ENCODE data around the gene PRKG1. TPM values are rescaled to one million over a fixed set of nuclear protein-coding genes. Genes with fewer than 3 reads are reported as not detected.

PRKG1 gene
- total and polyA plus RNA-seq, 4 donors, result 0.46 to 5.1 (median 1.5) TPM

DNA sequence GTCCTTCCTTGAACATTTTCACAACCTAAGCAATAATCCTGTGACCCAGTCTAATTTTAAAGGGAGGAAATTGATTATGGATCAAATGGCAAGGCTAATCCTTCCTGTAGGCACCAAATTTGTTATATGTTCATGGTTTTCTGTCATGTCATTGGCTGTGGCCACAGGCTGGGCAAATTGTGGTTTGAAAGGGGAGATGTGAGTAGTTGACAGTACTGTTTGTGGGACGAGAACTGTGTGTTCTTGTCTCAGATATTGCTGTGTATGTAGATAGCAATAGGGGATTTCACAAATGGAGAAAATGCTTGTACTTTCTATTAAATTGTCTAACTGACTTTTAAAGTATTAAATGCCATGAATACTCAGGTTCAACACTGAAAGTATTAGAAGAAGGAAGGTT is 8.1 kb upstream of the PRKG1 start:
- H3K9ac ChIP-seq (ENCODE audit: low read depth in 1 of 2, low read length in 2 of 2), result no peak overlapping the region
- no peaks in the 10 kb centered on the region for H3K4me1 ChIP-seq (ENCODE audit: control insufficient read depth in 4 of 4, insufficient read depth in 4 of 4, low read length in 3 of 4)
- H3K36me3 ChIP-seq (ENCODE audit: control insufficient read depth in 4 of 4, insufficient read depth in 3 of 4, low read depth in 1 of 4, low read length in 3 of 4), result no peaks in the 10 kb centered on the region
- 40% methylated on average over 1 of the region's 1 CpG for WGBS
- H3K27ac ChIP-seq (ENCODE audit: low read depth in 1 of 2, low read length in 2 of 2), result no peak overlapping the region
- peaks cover 0 to 2% (median 0%) of the 10 kb centered on the region in 4 donors for H3K27me3 ChIP-seq (ENCODE audit: control insufficient read depth in 4 of 4, insufficient read depth in 4 of 4, low read length in 3 of 4)
- H3K4me3 ChIP-seq (ENCODE audit: low read depth in 1 of 3, low read length in 3 of 3), result no peak overlapping the region
- no peak for DNase-seq (ENCODE audit: low spot score)
- no peaks in the 10 kb centered on the region for H3K9me3 ChIP-seq (ENCODE audit: control insufficient read depth in 4 of 4, low read length in 3 of 4)
- TF ChIP-seq, protein P1, sequence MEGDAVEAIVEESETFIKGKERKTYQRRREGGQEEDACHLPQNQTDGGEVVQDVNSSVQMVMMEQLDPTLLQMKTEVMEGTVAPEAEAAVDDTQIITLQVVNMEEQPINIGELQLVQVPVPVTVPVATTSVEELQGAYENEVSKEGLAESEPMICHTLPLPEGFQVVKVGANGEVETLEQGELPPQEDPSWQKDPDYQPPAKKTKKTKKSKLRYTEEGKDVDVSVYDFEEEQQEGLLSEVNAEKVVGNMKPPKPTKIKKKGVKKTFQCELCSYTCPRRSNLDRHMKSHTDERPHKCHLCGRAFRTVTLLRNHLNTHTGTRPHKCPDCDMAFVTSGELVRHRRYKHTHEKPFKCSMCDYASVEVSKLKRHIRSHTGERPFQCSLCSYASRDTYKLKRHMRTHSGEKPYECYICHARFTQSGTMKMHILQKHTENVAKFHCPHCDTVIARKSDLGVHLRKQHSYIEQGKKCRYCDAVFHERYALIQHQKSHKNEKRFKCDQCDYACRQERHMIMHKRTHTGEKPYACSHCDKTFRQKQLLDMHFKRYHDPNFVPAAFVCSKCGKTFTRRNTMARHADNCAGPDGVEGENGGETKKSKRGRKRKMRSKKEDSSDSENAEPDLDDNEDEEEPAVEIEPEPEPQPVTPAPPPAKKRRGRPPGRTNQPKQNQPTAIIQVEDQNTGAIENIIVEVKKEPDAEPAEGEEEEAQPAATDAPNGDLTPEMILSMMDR (IDR thresholded peaks at IDR 0.05; ENCODE audit: low read depth, low read length, missing input control), result no peak
- TF ChIP-seq GABPA (IDR thresholded peaks at IDR 0.05 in 1 of 2, conservative IDR thresholded peaks at IDR 0.05 in 1 of 2) (no peak), HNF4G (IDR thresholded peaks at IDR 0.05) (no peak)

DNA sequence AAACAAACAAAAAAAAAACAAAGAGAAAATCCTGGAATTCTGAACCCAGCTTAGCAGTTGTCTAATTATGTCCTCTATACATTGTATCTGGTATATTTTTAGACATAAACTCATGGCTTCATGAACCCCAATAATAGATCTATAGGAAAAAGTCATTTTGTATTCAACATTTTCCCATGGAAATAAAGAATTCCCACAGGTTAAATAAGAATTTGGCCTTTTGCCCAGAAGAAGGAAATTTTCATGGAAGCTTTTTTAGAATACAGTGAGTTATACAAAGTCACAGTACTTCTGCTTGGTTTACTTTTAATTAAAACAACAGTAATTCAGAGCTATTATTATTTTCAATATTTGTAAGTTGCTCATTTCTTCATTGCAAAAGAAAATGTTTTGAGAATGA is 2.1 kb upstream of the PRKG1 start:
- no peak for DNase-seq (ENCODE audit: low spot score)
- no peak overlapping the region for H3K27ac ChIP-seq (ENCODE audit: low read depth in 1 of 2, low read length in 2 of 2)
- peaks cover 0 to 5% (median 2%) of the 10 kb centered on the region in 4 donors for H3K27me3 ChIP-seq (ENCODE audit: control insufficient read depth in 4 of 4, insufficient read depth in 4 of 4, low read length in 3 of 4)
- no peak overlapping the region for H3K4me3 ChIP-seq (ENCODE audit: low read depth in 1 of 3, low read length in 3 of 3)
- no peak overlapping the region for H3K9ac ChIP-seq (ENCODE audit: low read depth in 1 of 2, low read length in 2 of 2)
- no peaks in the 10 kb centered on the region for H3K36me3 ChIP-seq (ENCODE audit: control insufficient read depth in 4 of 4, insufficient read depth in 3 of 4, low read depth in 1 of 4, low read length in 3 of 4)
- H3K4me1 ChIP-seq (ENCODE audit: control insufficient read depth in 4 of 4, insufficient read depth in 4 of 4, low read length in 3 of 4), result peaks cover 5 to 19% (median 15%) of the 10 kb centered on the region in 4 donors
- no peaks in the 10 kb centered on the region for H3K9me3 ChIP-seq (ENCODE audit: control insufficient read depth in 4 of 4, low read length in 3 of 4)
- TF ChIP-seq, protein P2, sequence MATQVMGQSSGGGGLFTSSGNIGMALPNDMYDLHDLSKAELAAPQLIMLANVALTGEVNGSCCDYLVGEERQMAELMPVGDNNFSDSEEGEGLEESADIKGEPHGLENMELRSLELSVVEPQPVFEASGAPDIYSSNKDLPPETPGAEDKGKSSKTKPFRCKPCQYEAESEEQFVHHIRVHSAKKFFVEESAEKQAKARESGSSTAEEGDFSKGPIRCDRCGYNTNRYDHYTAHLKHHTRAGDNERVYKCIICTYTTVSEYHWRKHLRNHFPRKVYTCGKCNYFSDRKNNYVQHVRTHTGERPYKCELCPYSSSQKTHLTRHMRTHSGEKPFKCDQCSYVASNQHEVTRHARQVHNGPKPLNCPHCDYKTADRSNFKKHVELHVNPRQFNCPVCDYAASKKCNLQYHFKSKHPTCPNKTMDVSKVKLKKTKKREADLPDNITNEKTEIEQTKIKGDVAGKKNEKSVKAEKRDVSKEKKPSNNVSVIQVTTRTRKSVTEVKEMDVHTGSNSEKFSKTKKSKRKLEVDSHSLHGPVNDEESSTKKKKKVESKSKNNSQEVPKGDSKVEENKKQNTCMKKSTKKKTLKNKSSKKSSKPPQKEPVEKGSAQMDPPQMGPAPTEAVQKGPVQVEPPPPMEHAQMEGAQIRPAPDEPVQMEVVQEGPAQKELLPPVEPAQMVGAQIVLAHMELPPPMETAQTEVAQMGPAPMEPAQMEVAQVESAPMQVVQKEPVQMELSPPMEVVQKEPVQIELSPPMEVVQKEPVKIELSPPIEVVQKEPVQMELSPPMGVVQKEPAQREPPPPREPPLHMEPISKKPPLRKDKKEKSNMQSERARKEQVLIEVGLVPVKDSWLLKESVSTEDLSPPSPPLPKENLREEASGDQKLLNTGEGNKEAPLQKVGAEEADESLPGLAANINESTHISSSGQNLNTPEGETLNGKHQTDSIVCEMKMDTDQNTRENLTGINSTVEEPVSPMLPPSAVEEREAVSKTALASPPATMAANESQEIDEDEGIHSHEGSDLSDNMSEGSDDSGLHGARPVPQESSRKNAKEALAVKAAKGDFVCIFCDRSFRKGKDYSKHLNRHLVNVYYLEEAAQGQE (IDR thresholded peaks at IDR 0.05), result no peak
- TF ChIP-seq GABPA (IDR thresholded peaks at IDR 0.05 in 1 of 2, conservative IDR thresholded peaks at IDR 0.05 in 1 of 2) (no peak), EGR1 (IDR thresholded peaks at IDR 0.05; ENCODE audit: low read depth in 2 of 2) (no peak), YY1 (IDR thresholded peaks at IDR 0.05) (no peak), RXRA (IDR thresholded peaks at IDR 0.05) (no peak), FOXA1 (IDR thresholded peaks at IDR 0.05) (no peak), NR2F2 (IDR thresholded peaks at IDR 0.05) (no peak), JUND (IDR thresholded peaks at IDR 0.05) (no peak), FOXA2 (IDR thresholded peaks at IDR 0.05) (no peak), TAF1 (conservative IDR thresholded peaks at IDR 0.05) (no peak), RAD21 (IDR thresholded peaks at IDR 0.05) (no peak), SP1 (IDR thresholded peaks at IDR 0.05) (no peak)
- TF ChIP-seq, protein P1 (IDR thresholded peaks at IDR 0.05; ENCODE audit: low read depth, low read length, missing input control), result no peak
- TF ChIP-seq, protein P3, sequence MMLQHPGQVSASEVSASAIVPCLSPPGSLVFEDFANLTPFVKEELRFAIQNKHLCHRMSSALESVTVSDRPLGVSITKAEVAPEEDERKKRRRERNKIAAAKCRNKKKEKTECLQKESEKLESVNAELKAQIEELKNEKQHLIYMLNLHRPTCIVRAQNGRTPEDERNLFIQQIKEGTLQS (IDR thresholded peaks at IDR 0.05), result no peak
- TF ChIP-seq, protein P4, sequence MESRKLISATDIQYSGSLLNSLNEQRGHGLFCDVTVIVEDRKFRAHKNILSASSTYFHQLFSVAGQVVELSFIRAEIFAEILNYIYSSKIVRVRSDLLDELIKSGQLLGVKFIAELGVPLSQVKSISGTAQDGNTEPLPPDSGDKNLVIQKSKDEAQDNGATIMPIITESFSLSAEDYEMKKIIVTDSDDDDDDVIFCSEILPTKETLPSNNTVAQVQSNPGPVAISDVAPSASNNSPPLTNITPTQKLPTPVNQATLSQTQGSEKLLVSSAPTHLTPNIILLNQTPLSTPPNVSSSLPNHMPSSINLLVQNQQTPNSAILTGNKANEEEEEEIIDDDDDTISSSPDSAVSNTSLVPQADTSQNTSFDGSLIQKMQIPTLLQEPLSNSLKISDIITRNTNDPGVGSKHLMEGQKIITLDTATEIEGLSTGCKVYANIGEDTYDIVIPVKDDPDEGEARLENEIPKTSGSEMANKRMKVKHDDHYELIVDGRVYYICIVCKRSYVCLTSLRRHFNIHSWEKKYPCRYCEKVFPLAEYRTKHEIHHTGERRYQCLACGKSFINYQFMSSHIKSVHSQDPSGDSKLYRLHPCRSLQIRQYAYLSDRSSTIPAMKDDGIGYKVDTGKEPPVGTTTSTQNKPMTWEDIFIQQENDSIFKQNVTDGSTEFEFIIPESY (IDR thresholded peaks at IDR 0.05), result no peak
